IMR-90 (cell line): ENCODE results near the gene HMGB2. TPM values are rescaled to one million over a fixed set of nuclear protein-coding genes. Genes with fewer than 3 reads are reported as not detected.

Experiments
- ATAC-seq: fragments of 200-7000 bp; cut with Tn5 transposase; 2 replicates; pipeline ENCODE4 v1.9.1; 2020; ENCODE audit warnings: low read depth, mild to moderate bottlenecking, moderate library complexity
- BruUV-seq: library from RNA; stranded (reverse); fragments of 400-500 nt; replicated peaks from 2 replicates; lab custom pipeline; 2021; lab: Mats Ljungman, UMichigan
- CTCF ChIA-PET: fragments of 300-600 bp; formaldehyde crosslinking; extraction: SDS; loops from one replicate; lab custom pipeline; 2021; ENCODE audit warnings: antibody characterized with exemption; lab: Yijun Ruan, JAX
- POLR2A ChIA-PET: fragments of 300-600 bp; sonication (Branson Sonifier 250); formaldehyde crosslinking; loops from one replicate; lab custom pipeline; 2022; ENCODE audit warnings: antibody characterized with exemption; ENCODE audit not compliant: unreplicated experiment; lab: Charles Lee
- DNase-seq: peaks from one replicate; pipeline ENCODE4 v3.0.0; 2013
- H2AFZ ChIP-seq: replicated peaks from 2 replicates; pipeline ENCODE3; 2013; ENCODE audit warnings: low read length, mild to moderate bottlenecking; ENCODE audit not compliant: poor library complexity
- H2AK5ac ChIP-seq: 2 replicates; pipeline ENCODE4 v1.6.1; 2013; ENCODE audit warnings: low read depth, low read length, inconsistent platforms
- H2AK9ac ChIP-seq: replicated peaks from 2 replicates; pipeline ENCODE3; 2013; ENCODE audit warnings: mild to moderate bottlenecking, low read depth, low read length, moderate library complexity; ENCODE audit not compliant: poor library complexity
- H2BK120ac ChIP-seq: 2 replicates; pipeline ENCODE4 v1.6.1; 2013; ENCODE audit warnings: low read depth, low read length, inconsistent platforms
- H2BK15ac ChIP-seq: 3 replicates; pipeline ENCODE4 v1.6.1; 2013; ENCODE audit warnings: low read depth, low read length, inconsistent platforms
- H2BK20ac ChIP-seq: 2 replicates; pipeline ENCODE4 v1.6.1; 2013; ENCODE audit warnings: low read depth, mild to moderate bottlenecking, inconsistent platforms, low read length, moderate library complexity
- H2BK5ac ChIP-seq: 2 replicates; pipeline ENCODE4 v1.6.1; 2013; ENCODE audit warnings: mild to moderate bottlenecking, low read depth, low read length, inconsistent platforms; ENCODE audit not compliant: poor library complexity, severe bottlenecking
- H3K14ac ChIP-seq: replicated peaks from 2 replicates; pipeline ENCODE4 v1.6.1; 2013; ENCODE audit warnings: low read depth, low read length, inconsistent platforms
- H3K18ac ChIP-seq: 2 replicates; pipeline ENCODE4 v1.6.1; 2013; ENCODE audit warnings: low read depth, low read length, control low read depth
- H3K23ac ChIP-seq: 2 replicates; pipeline ENCODE4 v1.6.1; 2013; ENCODE audit warnings: low read depth, low read length, inconsistent platforms
- H3K27ac ChIP-seq: 2 replicates; pipeline ENCODE4 v1.5.1; 2013; ENCODE audit warnings: mild to moderate bottlenecking, control low read depth, low read length; ENCODE audit not compliant: insufficient read depth
- H3K27me3 ChIP-seq: 2 replicates; pipeline ENCODE4 v1.6.1; 2013; ENCODE audit warnings: low read length; ENCODE audit not compliant: control insufficient read depth, insufficient read depth
- H3K36me3 ChIP-seq: 2 replicates; pipeline ENCODE4 v1.6.1; 2013; ENCODE audit warnings: low read length, mixed read lengths; ENCODE audit not compliant: control insufficient read depth, insufficient read depth
- H3K4ac ChIP-seq: 2 replicates; pipeline ENCODE4 v1.6.1; 2013; ENCODE audit warnings: low read depth, low read length, inconsistent platforms
- H3K4me1 ChIP-seq: 2 replicates; pipeline ENCODE4 v1.6.1; 2013; ENCODE audit warnings: low read length, mixed read lengths; ENCODE audit not compliant: control insufficient read depth, insufficient read depth
- H3K4me2 ChIP-seq: 2 replicates; pipeline ENCODE4 v1.6.1; 2013; ENCODE audit warnings: low read depth, mild to moderate bottlenecking, control low read depth, low read length, moderate library complexity
- H3K4me3 ChIP-seq: 2 replicates; pipeline ENCODE4 v1.5.1; 2013; ENCODE audit warnings: low read depth, mild to moderate bottlenecking, control low read depth, low read length, moderate library complexity; ENCODE audit not compliant: insufficient read depth
- H3K56ac ChIP-seq: 2 replicates; pipeline ENCODE4 v1.6.1; 2013; ENCODE audit warnings: low read length, inconsistent platforms; ENCODE audit not compliant: insufficient read depth; ENCODE audit errors: extremely low read depth
- H3K79me1 ChIP-seq, 2 experiments: 2 replicates each; pipeline ENCODE4 v1.6.1; 2013; ENCODE audit warnings: low read length in 2 of 2, inconsistent platforms in 1 of 2, low read depth in 1 of 2
- H3K9ac ChIP-seq: 2 replicates; pipeline ENCODE4 v1.6.1; 2013; ENCODE audit warnings: low read depth, low read length, control low read depth
- H3K9me1 ChIP-seq: 2 replicates; pipeline ENCODE4 v1.6.1; 2013; ENCODE audit warnings: low read length, inconsistent platforms; ENCODE audit not compliant: insufficient read depth
- H3K9me3 ChIP-seq: 2 replicates; pipeline ENCODE4 v1.6.1; 2013; ENCODE audit warnings: low read length; ENCODE audit not compliant: control insufficient read depth, insufficient read depth
- H4K20me1 ChIP-seq: 2 replicates; pipeline ENCODE4 v1.6.1; 2013; ENCODE audit warnings: low read length, inconsistent platforms; ENCODE audit not compliant: insufficient read depth
- H4K5ac ChIP-seq: 2 replicates; pipeline ENCODE4 v1.6.1; 2013; ENCODE audit warnings: mild to moderate bottlenecking, low read depth, low read length, control low read depth
- H4K8ac ChIP-seq, 2 experiments: 2 replicates each; pipeline ENCODE4 v1.6.1; 2013; ENCODE audit warnings: low read depth in 2 of 2, low read length in 2 of 2, control low read depth in 1 of 2, inconsistent platforms in 1 of 2
- H4K91ac ChIP-seq: 2 replicates; pipeline ENCODE4 v1.6.1; 2013; ENCODE audit warnings: low read depth, low read length, inconsistent platforms; ENCODE audit not compliant: insufficient read depth
- BHLHE40 ChIP-seq: fragments of 150-350 bp; IDR thresholded peaks from 2 replicates; pipeline ENCODE4 v1.6.1; 2016; ENCODE audit warnings: mild to moderate bottlenecking, low read depth, low read length
- CEBPB ChIP-seq: IDR thresholded peaks from 2 replicates; pipeline ENCODE4 v1.6.1; 2012; ENCODE audit warnings: low read depth, low read length, improper control_type of control experiment
- CHD1 ChIP-seq: IDR thresholded peaks from 2 replicates; pipeline ENCODE4 v1.6.1; 2012; ENCODE audit warnings: low read depth, low read length, improper control_type of control experiment
- FOS ChIP-seq: fragments of 150-350 bp; IDR thresholded peaks from 2 replicates; pipeline ENCODE4 v1.6.1; 2016; ENCODE audit warnings: low read depth, low read length
- MAFK ChIP-seq: IDR thresholded peaks from 2 replicates; pipeline ENCODE4 v1.6.1; 2012; ENCODE audit warnings: low read depth, low read length, improper control_type of control experiment
- MAZ ChIP-seq: IDR thresholded peaks from 2 replicates; pipeline ENCODE4 v1.6.1; 2012; ENCODE audit warnings: low read depth, mild to moderate bottlenecking, low read length, improper control_type of control experiment, moderate library complexity, borderline replicate concordance
- MXI1 ChIP-seq: IDR thresholded peaks from 2 replicates; pipeline ENCODE4 v1.6.1; 2012; ENCODE audit warnings: low read depth, mild to moderate bottlenecking, low read length, moderate library complexity, borderline replicate concordance
- NFE2L2 ChIP-seq: fragments of 150-350 bp; IDR thresholded peaks from 2 replicates; pipeline ENCODE4 v1.6.1; 2016; ENCODE audit warnings: low read depth, mild to moderate bottlenecking, low read length
- POLR2A ChIP-seq: IDR thresholded peaks from 2 replicates; pipeline ENCODE4 v1.6.1; 2012; ENCODE audit warnings: mild to moderate bottlenecking, low read depth, low read length
- RAD21 ChIP-seq: IDR thresholded peaks from 2 replicates; pipeline ENCODE4 v1.6.1; 2012; ENCODE audit warnings: low read length, improper control_type of control experiment
- RCOR1 ChIP-seq: IDR thresholded peaks from 2 replicates; pipeline ENCODE4 v1.6.1; 2012; ENCODE audit warnings: mild to moderate bottlenecking, low read length, improper control_type of control experiment; ENCODE audit not compliant: insufficient replicate concordance
- RFX5 ChIP-seq: IDR thresholded peaks from 2 replicates; pipeline ENCODE4 v1.8.0; 2012; ENCODE audit warnings: low read depth, mild to moderate bottlenecking, low read length, moderate library complexity
- SMC3 ChIP-seq: fragments of 150-350 bp; IDR thresholded peaks from 2 replicates; pipeline ENCODE4 v1.6.1; 2016; ENCODE audit warnings: low read depth, mild to moderate bottlenecking, antibody characterized with exemption, low read length, moderate library complexity
- WGBS, 2 experiments: methylation state at CpG; one replicate each; pipeline versions ENCODE4 v1.1.5 to v1.1.7; 2013; ENCODE audit warnings: missing lambda C conversion rate in 2 of 2; ENCODE audit not compliant: insufficient read length in 1 of 2; ENCODE audit errors: extremely low coverage in 2 of 2; 5-methylcytosine and 5-hydroxymethylcytosine counted together
- dilution Hi-C: fragments of 300-500 bp; cut with HindIII; formaldehyde crosslinking; loops from one replicate; pipeline ENCODE4 v1.14.3; 2018; ENCODE audit warnings: low sequenced_read_pairs; ENCODE audit not compliant: unreplicated experiment
- in situ Hi-C: fragments of 300-500 bp; cut with MboI; formaldehyde crosslinking; loops from 3 replicates; pipeline ENCODE4 v1.14.3; 2019; ENCODE audit warnings: low sequenced_read_pairs, inconsistent platforms, mixed read lengths
- intact Hi-C: fragments of 100-400 bp; cut with micrococcal nuclease; formaldehyde crosslinking; loops from 2 replicates; pipeline ENCODE4 v1.10.0; 2022
- polyA plus RNA-seq, 3 experiments: library from polyadenylated mRNA; depleted of rRNA; stranded (reverse); fragments of >200 nt; gene quantifications; 2 replicates each; pipeline ENCODE4 v1.2.3, GENCODE V29; 2012; ENCODE audit warnings: low replicate concordance in 1 of 3
- total RNA-seq: library from RNA; depleted of rRNA; stranded (reverse); fragments of >200 nt; gene quantifications from 2 replicates; pipeline ENCODE4 v1.2.3, GENCODE V29; 2012
- TF ChIP-seq, protein P1 (sequence below): fragments of 150-350 bp; IDR thresholded peaks from 2 replicates; pipeline ENCODE4 v1.6.1; 2016; ENCODE audit warnings: low read depth, mild to moderate bottlenecking, low read length, moderate library complexity, borderline replicate concordance
- TF ChIP-seq, protein P2 (sequence below): fragments of 150-350 bp; IDR thresholded peaks from 2 replicates; pipeline ENCODE4 v1.6.1; 2017; ENCODE audit warnings: mild to moderate bottlenecking, antibody characterized with exemption, low read length, low read depth
- TF ChIP-seq, protein P3 (sequence below): conservative IDR thresholded peaks from 2 replicates; pipeline ENCODE4 v1.5.1; 2012; ENCODE audit warnings: mild to moderate bottlenecking, low read depth, low read length, improper control_type of control experiment

HMGB2 gene
- total and polyA plus RNA-seq, 2 of the 4 experiments (the other 2 are of a cell fraction), result 49.3 to 106 TPM

DNA sequence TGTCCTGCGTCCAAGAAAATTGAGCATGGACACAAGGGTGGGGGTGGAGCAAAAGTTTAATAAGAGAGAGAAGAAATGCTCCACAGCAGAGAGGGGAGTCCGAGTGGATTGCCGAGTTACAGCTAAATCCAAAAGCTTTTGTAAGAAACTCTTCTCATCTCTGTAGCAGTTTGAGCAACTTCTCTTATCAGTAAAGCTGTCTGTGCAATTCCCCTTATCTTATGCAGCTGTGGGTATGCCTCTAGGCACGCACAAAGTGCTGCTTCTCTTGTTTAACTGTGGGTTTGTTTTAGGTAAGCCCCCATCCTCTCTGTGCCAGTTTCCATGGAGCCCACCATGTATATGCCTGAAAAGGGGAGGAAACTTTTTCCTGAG, 44.8 kb downstream of the HMGB2 start:
- H3K9ac ChIP-seq, result no peak overlapping the region; the same call in 1 of the 2 replicates
- no peak overlapping the region for H3K4me3 ChIP-seq
- no peak overlapping the region for H3K23ac ChIP-seq
- H3K79me1 ChIP-seq, result no peaks in the 10 kb centered on the region
- dilution Hi-C loops (no loop called here), in situ Hi-C loops (no loop called here), intact Hi-C loops (no loop called here)
- H3K36me3 ChIP-seq, result no peaks in the 10 kb centered on the region
- no peak overlapping the region for H2BK120ac ChIP-seq
- no peaks in the 10 kb centered on the region for H3K4me1 ChIP-seq
- no peak overlapping the region for H2AK9ac ChIP-seq
- no peak overlapping the region for H3K4ac ChIP-seq
- H4K91ac ChIP-seq, result no peak overlapping the region
- H3K56ac ChIP-seq, result no peak overlapping the region
- no TSS peak for BruUV-seq
- H3K14ac ChIP-seq, result no peak overlapping the region
- H3K9me1 ChIP-seq, result 0 out of 2 replicates have a peak, but pooled peaks cover 3% of the 10 kb centered on the region
- no peak overlapping the region for H2AK5ac ChIP-seq
- H2BK15ac ChIP-seq, result no peak overlapping the region
- H4K8ac ChIP-seq, result no peak overlapping the region
- ChIA-PET CTCF (interaction anchor here (0.6 to 0.8 kb wide), 2 partner anchors 12 to 120 kb away, joined by 6 to 7 read pairs; no protein-coding TSS in a partner anchor), POLR2A (no interaction called here)
- no peaks in the 10 kb centered on the region for H3K27me3 ChIP-seq
- no peak overlapping the region for H3K27ac ChIP-seq
- DNase-seq (peak; percentile 16), ATAC-seq (0 out of 2 replicates have a peak, but pooled peaks have one; percentile 14)
- peaks cover 17% of the 10 kb centered on the region for H3K9me3 ChIP-seq
- no peak overlapping the region for H2BK5ac ChIP-seq
- H2BK20ac ChIP-seq, result no peak overlapping the region
- TF ChIP-seq CHD1 (no peak), RFX5 (no peak), POLR2A (no peak), MXI1 (no peak), CEBPB (no peak), SMC3 (no peak), MAFK (no peak), BHLHE40 (no peak), RAD21 (no peak), FOS (no peak), MAZ (no peak), RCOR1 (no peak), NFE2L2 (no peak)
- TF ChIP-seq, protein P1, sequence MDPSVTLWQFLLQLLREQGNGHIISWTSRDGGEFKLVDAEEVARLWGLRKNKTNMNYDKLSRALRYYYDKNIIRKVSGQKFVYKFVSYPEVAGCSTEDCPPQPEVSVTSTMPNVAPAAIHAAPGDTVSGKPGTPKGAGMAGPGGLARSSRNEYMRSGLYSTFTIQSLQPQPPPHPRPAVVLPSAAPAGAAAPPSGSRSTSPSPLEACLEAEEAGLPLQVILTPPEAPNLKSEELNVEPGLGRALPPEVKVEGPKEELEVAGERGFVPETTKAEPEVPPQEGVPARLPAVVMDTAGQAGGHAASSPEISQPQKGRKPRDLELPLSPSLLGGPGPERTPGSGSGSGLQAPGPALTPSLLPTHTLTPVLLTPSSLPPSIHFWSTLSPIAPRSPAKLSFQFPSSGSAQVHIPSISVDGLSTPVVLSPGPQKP, result no peak
- TF ChIP-seq, protein P2, sequence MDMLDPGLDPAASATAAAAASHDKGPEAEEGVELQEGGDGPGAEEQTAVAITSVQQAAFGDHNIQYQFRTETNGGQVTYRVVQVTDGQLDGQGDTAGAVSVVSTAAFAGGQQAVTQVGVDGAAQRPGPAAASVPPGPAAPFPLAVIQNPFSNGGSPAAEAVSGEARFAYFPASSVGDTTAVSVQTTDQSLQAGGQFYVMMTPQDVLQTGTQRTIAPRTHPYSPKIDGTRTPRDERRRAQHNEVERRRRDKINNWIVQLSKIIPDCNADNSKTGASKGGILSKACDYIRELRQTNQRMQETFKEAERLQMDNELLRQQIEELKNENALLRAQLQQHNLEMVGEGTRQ, result no peak
- TF ChIP-seq, protein P3, sequence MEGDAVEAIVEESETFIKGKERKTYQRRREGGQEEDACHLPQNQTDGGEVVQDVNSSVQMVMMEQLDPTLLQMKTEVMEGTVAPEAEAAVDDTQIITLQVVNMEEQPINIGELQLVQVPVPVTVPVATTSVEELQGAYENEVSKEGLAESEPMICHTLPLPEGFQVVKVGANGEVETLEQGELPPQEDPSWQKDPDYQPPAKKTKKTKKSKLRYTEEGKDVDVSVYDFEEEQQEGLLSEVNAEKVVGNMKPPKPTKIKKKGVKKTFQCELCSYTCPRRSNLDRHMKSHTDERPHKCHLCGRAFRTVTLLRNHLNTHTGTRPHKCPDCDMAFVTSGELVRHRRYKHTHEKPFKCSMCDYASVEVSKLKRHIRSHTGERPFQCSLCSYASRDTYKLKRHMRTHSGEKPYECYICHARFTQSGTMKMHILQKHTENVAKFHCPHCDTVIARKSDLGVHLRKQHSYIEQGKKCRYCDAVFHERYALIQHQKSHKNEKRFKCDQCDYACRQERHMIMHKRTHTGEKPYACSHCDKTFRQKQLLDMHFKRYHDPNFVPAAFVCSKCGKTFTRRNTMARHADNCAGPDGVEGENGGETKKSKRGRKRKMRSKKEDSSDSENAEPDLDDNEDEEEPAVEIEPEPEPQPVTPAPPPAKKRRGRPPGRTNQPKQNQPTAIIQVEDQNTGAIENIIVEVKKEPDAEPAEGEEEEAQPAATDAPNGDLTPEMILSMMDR, result no peak
- WGBS, 2 experiments, result no CpG with 5 or more reads among the region's 4 CpGs
- H4K5ac ChIP-seq, result no peak overlapping the region
- H3K18ac ChIP-seq, result no peak overlapping the region
- H3K4me2 ChIP-seq, result peak overlapping the region; percentile 72
- H2AFZ ChIP-seq, result no peak overlapping the region
- no peaks in the 10 kb centered on the region for H4K20me1 ChIP-seq
